HEK293 (cell line): Measurements from ENCODE around the gene TEX2.

Experiments
- FEZF1 ChIP-seq: fragments of 450-650 bp; formaldehyde crosslinking; IDR thresholded peaks from 2 replicates; pipeline ENCODE4 v1.5.1; 2016; ENCODE audit warnings: missing biosample characterization, missing genetic modification characterization
- GFI1B ChIP-seq: fragments of 450-650 bp; formaldehyde crosslinking; IDR thresholded peaks from 2 replicates; pipeline ENCODE4 v1.5.1; 2016; ENCODE audit warnings: missing biosample characterization, missing genetic modification characterization
- HOXD13 ChIP-seq: sonication (generic); formaldehyde crosslinking; IDR thresholded peaks from 2 replicates; pipeline ENCODE4 v1.8.0; 2022; ENCODE audit warnings: missing genetic modification reagents, borderline replicate concordance
- KLF10 ChIP-seq: fragments of 450-650 bp; IDR thresholded peaks from 2 replicates; pipeline ENCODE4 v1.5.1; 2018; ENCODE audit warnings: missing biosample characterization, mild to moderate bottlenecking, missing genetic modification characterization
- SALL2 ChIP-seq: fragments of 450-650 bp; formaldehyde crosslinking; IDR thresholded peaks from 2 replicates; pipeline ENCODE4 v1.5.0; 2017; ENCODE audit warnings: missing biosample characterization, mild to moderate bottlenecking, missing genetic modification characterization, borderline replicate concordance
- SP2 ChIP-seq: fragments of 450-650 bp; formaldehyde crosslinking; IDR thresholded peaks from 2 replicates; pipeline ENCODE4 v1.5.1; 2016; ENCODE audit warnings: missing biosample characterization, missing genetic modification characterization
- TRIM28 ChIP-seq: IDR thresholded peaks from 2 replicates; pipeline ENCODE4 v1.6.1; 2011; ENCODE audit warnings: low read length, control low read depth, borderline replicate concordance
- YY2 ChIP-seq: fragments of 450-650 bp; formaldehyde crosslinking; IDR thresholded peaks from 2 replicates; pipeline ENCODE4 v1.5.1; 2016; ENCODE audit warnings: missing biosample characterization, missing genetic modification characterization
- ZFHX2 ChIP-seq: fragments of 450-650 bp; formaldehyde crosslinking; conservative IDR thresholded peaks from 2 replicates; pipeline ENCODE4 v1.5.1; 2016; ENCODE audit warnings: missing biosample characterization, missing genetic modification characterization
- ZNF133 ChIP-seq: fragments of 450-650 bp; formaldehyde crosslinking; IDR thresholded peaks from 2 replicates; pipeline ENCODE4 v1.5.1; 2016; ENCODE audit warnings: missing biosample characterization, missing genetic modification characterization
- ZNF138 ChIP-seq: fragments of 450-650 bp; formaldehyde crosslinking; IDR thresholded peaks from 2 replicates; pipeline ENCODE4 v1.5.1; 2016; ENCODE audit warnings: missing biosample characterization, missing genetic modification characterization, borderline replicate concordance
- ZNF157 ChIP-seq: fragments of 450-650 bp; formaldehyde crosslinking; IDR thresholded peaks from 2 replicates; pipeline ENCODE4 v1.5.1; 2016; ENCODE audit warnings: missing biosample characterization, missing genetic modification characterization
- ZNF16 ChIP-seq: fragments of 450-650 bp; formaldehyde crosslinking; IDR thresholded peaks from 2 replicates; pipeline ENCODE4 v1.5.1; 2016; ENCODE audit warnings: low read depth, missing biosample characterization, missing genetic modification characterization
- ZNF221 ChIP-seq: fragments of 450-650 bp; formaldehyde crosslinking; IDR thresholded peaks from 2 replicates; pipeline ENCODE4 v1.5.1; 2017; ENCODE audit warnings: missing biosample characterization, missing genetic modification characterization, borderline replicate concordance
- ZNF24 ChIP-seq: fragments of 450-650 bp; formaldehyde crosslinking; IDR thresholded peaks from 2 replicates; pipeline ENCODE4 v1.5.1; 2016; ENCODE audit warnings: missing biosample characterization, missing genetic modification characterization
- ZNF280D ChIP-seq: fragments of 450-650 bp; formaldehyde crosslinking; IDR thresholded peaks from 2 replicates; pipeline ENCODE4 v1.5.1; 2016; ENCODE audit warnings: missing biosample characterization, missing genetic modification characterization
- ZNF529 ChIP-seq: fragments of 450-650 bp; formaldehyde crosslinking; IDR thresholded peaks from 2 replicates; pipeline ENCODE4 v1.5.1; 2017; ENCODE audit warnings: missing genetic modification characterization, missing biosample characterization; ENCODE audit not compliant: insufficient replicate concordance
- ZNF558 ChIP-seq: fragments of 450-650 bp; formaldehyde crosslinking; IDR thresholded peaks from 2 replicates; pipeline ENCODE4 v1.5.1; 2016; ENCODE audit warnings: missing biosample characterization, missing genetic modification characterization
- ZNF561 ChIP-seq: fragments of 450-650 bp; IDR thresholded peaks from 2 replicates; pipeline ENCODE4 v1.5.1; 2018; ENCODE audit warnings: missing biosample characterization, missing genetic modification characterization, borderline replicate concordance
- ZNF596 ChIP-seq: fragments of 450-650 bp; IDR thresholded peaks from 2 replicates; pipeline ENCODE4 v1.5.0; 2018; ENCODE audit warnings: missing biosample characterization, mild to moderate bottlenecking, missing genetic modification characterization, moderate library complexity
- ZNF660 ChIP-seq: fragments of 450-650 bp; IDR thresholded peaks from 2 replicates; pipeline ENCODE4 v1.5.1; 2018; ENCODE audit warnings: missing biosample characterization, mild to moderate bottlenecking, missing genetic modification characterization
- ZNF677 ChIP-seq: fragments of 450-650 bp; IDR thresholded peaks from 2 replicates; pipeline ENCODE4 v1.5.0; 2018; ENCODE audit warnings: missing biosample characterization, mild to moderate bottlenecking, missing genetic modification characterization, moderate library complexity
- ZNF76 ChIP-seq: fragments of 450-650 bp; formaldehyde crosslinking; IDR thresholded peaks from 2 replicates; pipeline ENCODE4; 2016; ENCODE audit warnings: low read depth, missing biosample characterization, missing genetic modification characterization, borderline replicate concordance
- ZNF777 ChIP-seq: fragments of 450-650 bp; formaldehyde crosslinking; IDR thresholded peaks from 2 replicates; pipeline ENCODE4 v1.5.1; 2017; ENCODE audit warnings: missing biosample characterization, missing genetic modification characterization, borderline replicate concordance
- ZXDB ChIP-seq: fragments of 450-650 bp; formaldehyde crosslinking; IDR thresholded peaks from 2 replicates; pipeline ENCODE4 v1.5.1; 2016; ENCODE audit warnings: missing biosample characterization, missing genetic modification characterization
- TF ChIP-seq, protein P1 (sequence below): fragments of 450-650 bp; formaldehyde crosslinking; IDR thresholded peaks from 2 replicates; pipeline ENCODE4 v1.5.1; 2017; ENCODE audit warnings: missing biosample characterization, missing genetic modification characterization
- TF ChIP-seq, protein P2 (sequence below): fragments of 450-650 bp; formaldehyde crosslinking; optimal IDR thresholded peaks from 2 replicates; pipeline ENCODE3; 2016; ENCODE audit warnings: missing biosample characterization, mild to moderate bottlenecking, missing genetic modification characterization
- TF ChIP-seq, protein P3 (sequence below): fragments of 450-650 bp; formaldehyde crosslinking; IDR thresholded peaks from 2 replicates; pipeline ENCODE4 v1.5.1; 2016; ENCODE audit warnings: missing biosample characterization, missing genetic modification characterization, borderline replicate concordance

The TEX2 gene

DNA sequence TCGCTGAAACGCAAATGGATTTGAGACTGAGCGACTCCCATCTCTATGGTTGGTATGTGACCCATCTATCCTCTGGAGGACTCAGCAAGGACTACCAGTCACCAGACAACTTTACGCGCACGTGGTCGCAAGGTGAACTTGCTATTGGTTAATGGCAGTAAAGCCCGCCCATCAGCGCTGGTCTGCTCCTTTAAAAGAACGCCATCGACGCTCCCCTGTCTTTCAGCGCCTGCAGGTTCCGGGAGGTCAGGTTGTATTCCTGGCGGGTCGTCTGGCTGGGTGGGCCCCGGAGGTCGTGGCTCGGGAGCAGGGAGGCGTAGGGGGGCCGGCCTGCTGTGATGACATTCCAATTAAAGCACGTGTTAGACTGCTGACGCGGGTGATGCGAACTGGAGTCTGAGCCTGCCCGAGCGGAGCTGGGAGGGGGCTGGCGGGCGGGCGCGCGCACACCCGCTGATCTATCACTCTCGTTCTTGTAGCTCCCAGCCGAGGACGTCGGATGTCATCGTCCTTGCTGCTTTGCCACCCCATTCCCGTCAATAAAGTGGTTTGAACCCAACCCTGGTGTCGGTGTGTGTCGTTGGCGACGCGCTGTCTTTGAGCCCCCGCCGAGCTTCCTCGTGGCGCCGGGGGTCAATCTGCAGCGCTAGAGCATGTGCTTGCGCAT lies 117.2 kb downstream of the TEX2 start (continued):
- no peak for TF ChIP-seq SALL2 (tag by site-specific recombination)
- TF ChIP-seq ZXDB (tag by site-specific recombination) = peak; percentile 82; the same call in 1 of the 2 replicates
- peak; percentile 32; the same call in 1 of the 2 replicates for TF ChIP-seq ZNF777 (tag by site-specific recombination)
- TF ChIP-seq ZNF660 = peak; percentile 84
- no peak for TF ChIP-seq ZNF596 (tag by site-specific recombination)
- no peak for TF ChIP-seq ZNF138 (tag by site-specific recombination)
- no peak for TF ChIP-seq ZNF221 (tag by site-specific recombination)
- TF ChIP-seq YY2 (tag by site-specific recombination) = peak; percentile 18; the same call in 1 of the 2 replicates
- TF ChIP-seq ZNF76 = no peak
- peak; percentile 80 for TF ChIP-seq SP2 (tag by site-specific recombination)
- TF ChIP-seq ZNF133 (tag by site-specific recombination) = no peak
- no peak for TF ChIP-seq ZNF16
- TF ChIP-seq KLF10 (tag by site-specific recombination) = peak; percentile 51; the same call in 1 of the 2 replicates
- no peak for TF ChIP-seq ZNF558 (tag by site-specific recombination)
- TF ChIP-seq, protein P1, sequence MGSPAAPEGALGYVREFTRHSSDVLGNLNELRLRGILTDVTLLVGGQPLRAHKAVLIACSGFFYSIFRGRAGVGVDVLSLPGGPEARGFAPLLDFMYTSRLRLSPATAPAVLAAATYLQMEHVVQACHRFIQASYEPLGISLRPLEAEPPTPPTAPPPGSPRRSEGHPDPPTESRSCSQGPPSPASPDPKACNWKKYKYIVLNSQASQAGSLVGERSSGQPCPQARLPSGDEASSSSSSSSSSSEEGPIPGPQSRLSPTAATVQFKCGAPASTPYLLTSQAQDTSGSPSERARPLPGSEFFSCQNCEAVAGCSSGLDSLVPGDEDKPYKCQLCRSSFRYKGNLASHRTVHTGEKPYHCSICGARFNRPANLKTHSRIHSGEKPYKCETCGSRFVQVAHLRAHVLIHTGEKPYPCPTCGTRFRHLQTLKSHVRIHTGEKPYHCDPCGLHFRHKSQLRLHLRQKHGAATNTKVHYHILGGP = no peak
- peak; percentile 93 for TF ChIP-seq TRIM28
- TF ChIP-seq, protein P2, sequence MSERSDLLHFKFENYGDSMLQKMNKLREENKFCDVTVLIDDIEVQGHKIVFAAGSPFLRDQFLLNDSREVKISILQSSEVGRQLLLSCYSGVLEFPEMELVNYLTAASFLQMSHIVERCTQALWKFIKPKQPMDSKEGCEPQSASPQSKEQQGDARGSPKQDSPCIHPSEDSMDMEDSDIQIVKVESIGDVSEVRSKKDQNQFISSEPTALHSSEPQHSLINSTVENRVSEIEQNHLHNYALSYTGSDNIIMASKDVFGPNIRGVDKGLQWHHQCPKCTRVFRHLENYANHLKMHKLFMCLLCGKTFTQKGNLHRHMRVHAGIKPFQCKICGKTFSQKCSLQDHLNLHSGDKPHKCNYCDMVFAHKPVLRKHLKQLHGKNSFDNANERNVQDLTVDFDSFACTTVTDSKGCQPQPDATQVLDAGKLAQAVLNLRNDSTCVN = peak; percentile 85
- no peak for TF ChIP-seq ZNF677 (tag by site-specific recombination)
- no peak for TF ChIP-seq GFI1B
- TF ChIP-seq ZNF561 (tag by site-specific recombination) = 0 out of 2 replicates have a peak, but pooled peaks have one; percentile 26
- TF ChIP-seq ZFHX2 (tag by site-specific recombination) = peak; percentile 66
- TF ChIP-seq, protein P3, sequence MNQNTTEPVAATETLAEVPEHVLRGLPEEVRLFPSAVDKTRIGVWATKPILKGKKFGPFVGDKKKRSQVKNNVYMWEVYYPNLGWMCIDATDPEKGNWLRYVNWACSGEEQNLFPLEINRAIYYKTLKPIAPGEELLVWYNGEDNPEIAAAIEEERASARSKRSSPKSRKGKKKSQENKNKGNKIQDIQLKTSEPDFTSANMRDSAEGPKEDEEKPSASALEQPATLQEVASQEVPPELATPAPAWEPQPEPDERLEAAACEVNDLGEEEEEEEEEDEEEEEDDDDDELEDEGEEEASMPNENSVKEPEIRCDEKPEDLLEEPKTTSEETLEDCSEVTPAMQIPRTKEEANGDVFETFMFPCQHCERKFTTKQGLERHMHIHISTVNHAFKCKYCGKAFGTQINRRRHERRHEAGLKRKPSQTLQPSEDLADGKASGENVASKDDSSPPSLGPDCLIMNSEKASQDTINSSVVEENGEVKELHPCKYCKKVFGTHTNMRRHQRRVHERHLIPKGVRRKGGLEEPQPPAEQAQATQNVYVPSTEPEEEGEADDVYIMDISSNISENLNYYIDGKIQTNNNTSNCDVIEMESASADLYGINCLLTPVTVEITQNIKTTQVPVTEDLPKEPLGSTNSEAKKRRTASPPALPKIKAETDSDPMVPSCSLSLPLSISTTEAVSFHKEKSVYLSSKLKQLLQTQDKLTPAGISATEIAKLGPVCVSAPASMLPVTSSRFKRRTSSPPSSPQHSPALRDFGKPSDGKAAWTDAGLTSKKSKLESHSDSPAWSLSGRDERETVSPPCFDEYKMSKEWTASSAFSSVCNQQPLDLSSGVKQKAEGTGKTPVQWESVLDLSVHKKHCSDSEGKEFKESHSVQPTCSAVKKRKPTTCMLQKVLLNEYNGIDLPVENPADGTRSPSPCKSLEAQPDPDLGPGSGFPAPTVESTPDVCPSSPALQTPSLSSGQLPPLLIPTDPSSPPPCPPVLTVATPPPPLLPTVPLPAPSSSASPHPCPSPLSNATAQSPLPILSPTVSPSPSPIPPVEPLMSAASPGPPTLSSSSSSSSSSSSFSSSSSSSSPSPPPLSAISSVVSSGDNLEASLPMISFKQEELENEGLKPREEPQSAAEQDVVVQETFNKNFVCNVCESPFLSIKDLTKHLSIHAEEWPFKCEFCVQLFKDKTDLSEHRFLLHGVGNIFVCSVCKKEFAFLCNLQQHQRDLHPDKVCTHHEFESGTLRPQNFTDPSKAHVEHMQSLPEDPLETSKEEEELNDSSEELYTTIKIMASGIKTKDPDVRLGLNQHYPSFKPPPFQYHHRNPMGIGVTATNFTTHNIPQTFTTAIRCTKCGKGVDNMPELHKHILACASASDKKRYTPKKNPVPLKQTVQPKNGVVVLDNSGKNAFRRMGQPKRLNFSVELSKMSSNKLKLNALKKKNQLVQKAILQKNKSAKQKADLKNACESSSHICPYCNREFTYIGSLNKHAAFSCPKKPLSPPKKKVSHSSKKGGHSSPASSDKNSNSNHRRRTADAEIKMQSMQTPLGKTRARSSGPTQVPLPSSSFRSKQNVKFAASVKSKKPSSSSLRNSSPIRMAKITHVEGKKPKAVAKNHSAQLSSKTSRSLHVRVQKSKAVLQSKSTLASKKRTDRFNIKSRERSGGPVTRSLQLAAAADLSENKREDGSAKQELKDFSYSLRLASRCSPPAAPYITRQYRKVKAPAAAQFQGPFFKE = no peak
- TF ChIP-seq ZNF280D (tag by site-specific recombination) = 0 out of 2 replicates have a peak, but pooled peaks have one; percentile 7
- TF ChIP-seq ZNF529 (tag by site-specific recombination) = no peak
- TF ChIP-seq HOXD13 (CRISPR knock-in tag) = no peak
- no peak for TF ChIP-seq ZNF157
- TF ChIP-seq ZNF24 = peak; percentile 16; the same call in 1 of the 2 replicates
- TF ChIP-seq FEZF1 (tag by site-specific recombination) = no peak
